NCI-H146 treated with DMSO at 0.1 percent for 48 hours (cell line): ENCODE measurements around the gene ZNF366.

Source experiments
- DNase-seq: peaks from one replicate; lab custom pipeline; 2025; ENCODE audit not compliant: unreplicated experiment; lab: John Stamatoyannopoulos, UW

The ZNF366 gene

DNA sequence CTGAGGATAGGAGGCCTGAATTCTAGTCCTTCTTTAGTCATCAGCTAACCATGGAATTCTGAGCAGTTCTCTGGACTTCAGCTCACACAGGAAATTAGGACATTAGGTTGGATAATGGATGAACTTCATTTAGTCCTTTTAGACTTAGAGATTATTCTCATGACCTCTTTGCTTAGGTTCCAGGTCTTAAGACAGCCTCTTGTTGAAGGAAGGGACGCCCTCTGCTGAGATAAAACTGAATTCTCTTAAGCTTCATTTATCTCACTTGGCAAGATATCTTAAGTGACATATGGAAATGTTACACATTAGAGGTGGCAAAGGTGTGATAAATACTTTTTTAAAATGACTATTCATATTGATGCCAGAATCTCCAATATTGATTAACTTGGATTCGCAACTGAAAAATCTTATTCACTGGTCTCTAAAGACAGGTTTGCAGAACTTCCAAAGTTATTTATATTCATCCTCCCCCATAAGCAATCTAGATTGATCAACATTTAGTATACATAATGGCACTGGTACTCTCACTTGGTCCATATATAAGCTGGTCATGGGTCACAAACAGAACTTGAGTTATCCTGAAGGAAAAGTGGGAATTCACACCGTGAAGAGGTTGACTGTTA lies 16.9 kb upstream of the ZNF366 start:
- no peak for DNase-seq

DNA sequence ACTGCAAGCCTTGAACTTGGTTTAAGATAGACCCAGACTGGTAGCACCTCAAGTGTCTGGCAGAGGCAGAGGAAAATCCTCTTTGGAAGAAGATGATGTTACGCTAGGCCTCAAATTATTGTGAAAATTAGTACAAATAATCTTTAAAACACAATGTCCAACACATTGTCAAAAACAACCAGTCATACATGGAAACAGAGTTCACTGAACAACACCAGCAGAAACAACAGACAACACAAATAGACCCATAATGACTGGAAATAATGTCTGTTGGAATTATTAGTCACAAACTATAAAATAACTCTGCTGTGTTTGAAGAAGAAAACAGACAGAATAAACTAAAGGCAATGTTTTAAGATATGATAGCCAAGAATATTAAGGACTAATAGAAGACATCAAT lies 15.4 kb upstream of the ZNF366 start:
- no peak for DNase-seq

DNA sequence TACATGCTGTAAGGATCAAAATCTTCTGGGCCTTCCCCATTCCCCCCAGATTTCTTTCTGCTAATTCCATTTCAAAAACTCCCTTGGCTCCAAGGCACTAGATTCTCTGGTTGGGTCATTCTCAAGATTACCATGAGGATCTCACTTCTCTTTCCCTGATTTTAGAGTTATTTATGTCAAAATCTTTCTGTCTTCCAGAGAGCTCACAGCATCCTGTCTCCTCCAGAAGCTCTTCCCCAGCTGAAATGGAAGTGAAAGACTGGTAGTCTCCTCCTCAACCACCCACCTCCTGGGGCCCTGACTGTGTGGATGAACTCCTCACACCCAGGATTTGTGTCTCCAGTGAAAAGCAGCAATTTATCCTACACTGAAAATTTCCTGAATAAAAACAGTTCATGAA lies 11.9 kb upstream of the ZNF366 start:
- DNase-seq: no peak

DNA sequence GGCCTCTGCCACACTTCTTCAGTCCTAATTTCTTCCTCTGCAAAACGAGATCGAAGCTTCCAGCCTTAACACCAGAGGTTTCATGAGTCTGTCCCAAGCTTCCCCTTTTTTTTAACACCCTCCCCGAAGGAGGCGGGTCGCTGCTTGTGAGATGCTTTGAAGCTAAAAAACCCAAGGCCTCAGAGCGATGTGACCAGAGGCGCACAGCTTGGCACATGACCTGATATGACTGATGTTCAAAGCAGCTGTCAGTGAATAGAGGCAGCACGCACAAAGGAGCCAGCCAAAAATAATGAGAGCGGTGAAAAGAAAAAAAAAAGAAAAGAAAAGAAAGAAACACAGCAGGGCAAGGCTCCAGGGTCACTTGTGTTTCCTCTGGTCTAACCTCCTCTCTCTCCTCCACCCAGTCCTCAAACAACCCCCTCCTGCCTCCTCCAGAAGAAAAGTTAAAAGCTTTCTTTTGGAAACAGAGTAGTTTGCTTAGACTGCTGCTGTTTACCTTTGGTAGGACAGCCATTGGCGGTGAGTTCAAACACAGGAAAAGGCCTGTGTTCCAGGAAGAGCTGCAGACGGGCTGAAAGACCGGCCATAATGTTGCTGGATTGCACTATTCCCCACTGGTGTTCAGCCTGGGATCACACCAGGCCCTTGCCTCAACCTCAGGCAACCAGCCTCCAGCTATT lies 10.9 kb upstream of the ZNF366 start:
- DNase-seq: no peak

DNA sequence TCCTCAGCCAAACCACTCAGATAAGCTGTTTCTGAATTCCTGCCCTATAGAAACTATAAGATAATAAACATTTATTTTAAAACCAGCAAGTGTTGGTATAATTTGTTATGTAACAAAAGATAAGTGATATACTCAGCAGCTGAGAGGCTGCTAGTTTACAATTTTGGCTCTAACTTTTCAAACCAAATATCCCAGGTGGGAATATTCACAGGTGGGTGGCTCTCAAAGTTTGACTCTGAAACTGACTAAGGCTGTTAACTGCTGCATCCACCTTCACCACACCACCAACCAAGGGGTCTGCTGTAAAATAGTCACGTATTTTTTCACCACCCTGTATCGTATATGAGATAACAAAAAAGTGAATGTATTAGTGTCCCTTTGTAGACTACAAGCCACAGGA lies 9.7 kb upstream of the ZNF366 start:
- no peak for DNase-seq

DNA sequence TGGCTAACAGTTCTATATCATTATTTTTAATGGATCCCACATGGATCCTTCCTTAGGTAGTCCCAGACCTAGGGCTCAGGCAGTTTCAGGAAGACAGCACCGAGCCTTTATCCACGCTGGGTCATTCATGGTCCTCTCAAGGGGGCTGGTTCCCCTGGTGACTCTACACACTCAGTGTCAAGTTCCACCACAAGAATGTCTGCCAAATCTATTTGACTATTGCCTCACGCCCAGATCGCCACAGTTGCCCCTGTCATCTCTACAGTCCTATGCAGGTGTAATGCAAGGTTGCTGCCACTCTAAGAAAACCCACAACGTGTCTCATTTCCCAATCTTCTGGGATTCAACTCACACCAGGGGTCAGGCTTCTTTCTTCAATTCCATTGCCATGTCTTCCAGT lies 8.0 kb upstream of the ZNF366 start:
- DNase-seq: no peak

DNA sequence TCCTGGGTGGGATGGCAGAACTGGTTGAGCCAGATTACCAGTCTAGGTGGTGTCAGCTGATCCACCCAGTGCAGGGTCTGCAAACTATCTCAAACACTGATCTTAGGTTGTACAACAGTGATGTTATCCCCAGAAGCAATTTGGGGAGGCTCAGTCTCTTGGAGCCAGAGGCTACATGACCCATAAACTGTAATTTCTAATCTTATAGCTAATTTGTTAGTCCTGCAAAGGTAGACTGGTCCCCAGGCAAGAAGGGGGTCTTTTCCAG lies 5.3 kb upstream of the ZNF366 start:
- DNase-seq: no peak

DNA sequence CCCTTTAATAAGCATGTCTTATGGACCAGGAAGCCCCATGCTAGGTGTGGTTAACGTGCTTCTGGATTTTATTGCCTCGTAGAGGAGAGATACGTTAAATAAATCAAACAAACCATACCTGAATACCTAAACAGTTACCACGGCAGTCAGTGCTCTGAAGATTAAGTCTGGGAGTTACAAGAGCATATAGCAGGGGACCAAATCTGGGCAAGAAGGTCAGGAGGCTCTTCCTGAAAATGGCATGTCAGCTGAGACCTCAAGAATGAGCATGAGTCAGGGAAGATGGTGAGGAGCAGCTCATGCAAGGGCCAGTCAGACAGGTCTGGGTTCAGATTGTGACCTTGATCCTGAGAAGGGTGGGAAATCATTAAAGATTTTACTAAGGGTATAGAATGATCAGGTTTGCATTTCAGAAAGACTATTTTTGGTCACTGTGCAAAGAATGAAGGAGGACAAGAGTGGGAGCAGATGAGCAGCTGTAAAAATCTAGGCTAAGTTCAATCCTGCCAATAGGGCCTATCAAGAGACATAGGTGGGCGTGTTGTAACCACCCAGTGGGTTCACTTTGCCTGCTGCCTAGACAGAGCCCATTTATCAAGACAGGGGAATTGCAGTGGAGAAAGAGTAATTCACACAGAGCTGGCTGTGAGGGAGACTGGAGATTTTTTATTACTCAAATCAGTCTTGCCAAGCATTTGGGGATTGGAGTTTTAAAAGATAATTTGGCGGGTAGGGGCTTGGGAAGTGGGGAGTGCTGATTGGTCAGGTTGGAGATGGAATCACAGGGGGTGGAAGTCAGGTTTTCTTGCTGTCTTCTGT lies 4.8 kb upstream of the ZNF366 start:
- DNase-seq: no peak

DNA sequence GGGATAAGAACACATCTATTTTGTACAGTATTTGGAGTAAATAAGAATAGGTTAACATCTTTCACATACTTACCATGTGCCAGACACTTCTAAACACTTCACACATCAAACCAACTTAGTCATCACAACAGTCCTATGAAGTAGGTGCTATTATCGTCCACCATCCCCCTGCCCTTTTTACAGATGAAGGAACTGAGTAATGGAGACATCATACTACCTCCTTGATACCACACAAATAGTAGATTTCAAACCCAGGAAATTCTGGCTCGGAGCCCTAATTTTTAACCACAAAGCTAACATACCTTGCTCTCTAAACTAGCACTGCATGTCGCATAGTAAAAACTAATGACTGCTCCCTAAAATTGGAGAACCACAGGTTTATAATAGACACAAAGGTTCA lies 4.2 kb upstream of the ZNF366 start:
- no peak for DNase-seq

DNA sequence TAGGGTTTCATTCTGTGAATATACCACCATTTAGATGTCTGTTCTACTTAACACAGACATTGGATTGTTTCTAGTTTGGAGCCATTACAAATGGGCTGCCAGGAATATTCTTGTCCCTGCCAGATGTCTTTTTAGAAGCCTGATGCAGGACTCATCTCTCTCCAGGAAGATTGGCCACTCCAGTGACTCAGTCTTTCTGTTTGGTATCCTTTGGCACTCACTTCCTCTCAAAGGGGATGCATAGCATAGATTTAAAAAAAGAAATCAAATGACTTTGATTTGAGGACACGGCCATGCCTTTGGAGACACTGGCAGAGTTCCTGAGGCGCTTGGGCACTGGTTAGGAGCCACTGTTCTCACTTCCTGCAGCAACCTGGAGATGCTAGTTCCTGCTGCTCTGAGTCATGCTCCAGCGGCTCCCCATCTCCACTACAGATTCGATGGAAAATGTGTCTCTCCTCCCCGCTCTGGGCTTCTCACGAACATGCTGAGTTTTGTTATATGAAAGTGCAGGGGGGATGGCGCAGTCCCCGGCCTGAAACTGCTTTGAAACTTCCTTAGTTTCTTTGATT lies 3.5 kb upstream of the ZNF366 start:
- no peak for DNase-seq

DNA sequence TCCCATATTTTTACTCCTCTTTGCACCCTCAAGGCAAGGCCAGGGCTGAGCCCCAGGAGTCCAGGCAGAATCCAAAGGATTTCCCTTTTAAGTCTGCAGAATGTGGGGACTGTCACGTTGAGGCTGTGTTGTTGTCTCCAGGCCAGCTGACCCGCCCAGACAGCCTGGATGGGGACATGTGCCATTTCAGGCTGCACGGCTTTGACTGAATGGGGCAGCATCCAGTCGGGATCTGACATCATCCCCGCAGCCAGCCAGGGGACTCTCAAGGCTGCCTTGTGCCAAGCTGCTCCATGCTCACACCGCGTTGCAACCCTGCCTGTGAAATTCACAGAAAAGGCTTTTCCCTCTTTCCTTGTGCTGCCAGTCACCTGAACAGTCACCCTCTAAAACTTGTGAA lies 2.2 kb upstream of the ZNF366 start:
- no peak for DNase-seq

DNA sequence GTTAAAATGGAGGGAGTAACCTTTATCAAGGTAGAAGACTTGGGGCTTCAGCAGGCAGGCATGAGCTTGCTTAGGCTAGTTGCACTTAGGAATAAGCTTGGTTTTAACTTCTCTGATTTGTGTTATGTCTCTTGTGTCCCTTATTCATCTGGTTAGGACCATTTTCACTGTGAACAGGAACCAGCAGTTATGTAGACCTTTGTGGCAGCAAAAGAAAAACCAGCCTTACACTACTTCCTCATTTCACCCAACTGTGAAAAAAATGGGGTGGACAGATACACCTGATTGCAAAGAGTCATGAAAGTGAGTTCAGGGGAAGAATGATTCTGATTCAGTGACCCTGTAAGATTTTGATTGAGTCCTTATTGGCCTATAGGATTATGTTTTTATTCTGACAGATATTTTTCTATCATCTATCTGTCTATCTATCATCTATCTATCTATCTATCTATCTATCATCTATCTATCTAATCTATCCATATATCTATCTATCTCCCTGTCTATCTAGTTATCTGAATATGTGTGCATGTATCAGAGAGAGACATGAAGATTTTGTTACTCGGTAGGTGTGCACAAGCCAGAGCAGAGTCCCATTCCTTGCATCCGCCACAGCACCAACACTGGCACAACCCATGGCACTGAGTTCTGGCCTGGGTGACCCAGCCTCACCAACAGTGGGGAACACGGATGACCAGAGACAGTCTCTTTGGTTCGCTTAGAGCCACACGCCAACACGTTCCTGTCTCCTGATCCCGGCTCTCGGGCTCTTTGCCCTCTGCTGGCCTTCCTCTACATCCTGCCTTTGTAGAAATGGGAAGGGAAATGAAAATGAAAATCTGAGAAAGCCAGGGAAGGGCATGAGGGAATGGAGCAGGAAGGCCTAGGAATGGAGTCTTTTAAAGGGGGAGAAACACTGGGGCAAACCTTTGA lies 1.3 kb upstream of the ZNF366 start:
- DNase-seq: no peak

DNA sequence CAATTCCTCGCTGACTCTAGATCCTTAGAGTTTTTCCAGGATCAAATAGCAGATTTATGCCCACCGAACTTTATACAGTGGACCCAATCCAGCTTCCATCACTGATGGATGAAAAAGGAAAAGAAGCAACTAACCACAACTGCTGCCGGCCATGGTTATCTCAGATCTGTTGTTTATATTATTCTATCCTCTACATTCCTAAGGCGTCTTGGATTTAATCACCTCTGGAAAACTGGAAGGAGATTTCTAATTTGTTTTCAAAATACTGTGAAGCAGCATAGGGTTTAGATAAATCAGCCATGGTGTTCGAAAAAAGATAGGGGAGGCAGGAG lies 663 bp upstream of the ZNF366 start:
- no peak for DNase-seq

DNA sequence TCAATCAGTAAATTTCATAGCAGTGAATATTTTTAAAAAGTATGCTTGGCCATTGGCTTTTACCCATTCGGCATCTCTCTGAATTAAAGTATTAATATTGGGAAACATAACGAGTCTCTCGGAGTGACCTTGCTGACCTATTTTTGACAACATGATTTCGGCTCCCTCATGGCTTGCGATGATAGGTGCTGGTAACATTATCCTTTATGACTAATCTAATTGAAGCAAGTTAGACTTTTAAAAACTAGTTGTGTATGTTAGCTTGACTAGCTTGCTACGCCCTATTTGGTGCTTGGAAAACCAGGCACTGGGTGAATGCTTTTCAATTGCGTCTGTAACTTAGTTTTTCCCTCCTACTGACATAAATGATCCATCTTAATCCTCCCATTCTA lies 1.1 kb downstream of the ZNF366 start:
- no peak for DNase-seq

DNA sequence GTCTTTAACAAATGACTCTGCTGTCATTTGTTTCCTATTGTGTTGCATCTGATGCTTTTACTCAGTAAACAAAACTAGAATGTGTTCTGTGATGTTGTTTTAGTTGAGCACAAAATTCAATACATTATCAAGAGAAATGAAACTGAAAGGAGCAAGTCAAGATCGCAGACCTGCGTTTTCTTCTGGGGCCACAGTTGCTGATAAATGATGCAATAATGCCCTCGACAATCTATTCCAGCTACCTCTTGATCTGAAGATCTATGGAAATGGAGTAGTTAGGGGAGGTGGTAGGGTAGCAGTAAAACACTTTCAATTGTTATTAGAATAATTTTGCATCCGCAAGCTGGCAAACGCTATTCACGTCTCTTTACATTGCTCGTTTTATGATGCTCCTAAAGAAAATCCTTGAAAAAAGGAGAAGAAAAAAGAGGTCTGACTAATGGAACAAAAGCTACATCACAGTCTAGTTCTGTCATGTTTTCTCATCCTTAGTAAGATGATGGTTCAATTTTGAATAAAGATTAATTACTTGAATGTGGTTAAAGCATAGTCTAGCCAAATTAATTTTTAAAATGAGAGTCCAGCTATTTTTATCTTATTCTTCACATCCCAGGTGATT lies 1.6 kb downstream of the ZNF366 start:
- DNase-seq: no peak

DNA sequence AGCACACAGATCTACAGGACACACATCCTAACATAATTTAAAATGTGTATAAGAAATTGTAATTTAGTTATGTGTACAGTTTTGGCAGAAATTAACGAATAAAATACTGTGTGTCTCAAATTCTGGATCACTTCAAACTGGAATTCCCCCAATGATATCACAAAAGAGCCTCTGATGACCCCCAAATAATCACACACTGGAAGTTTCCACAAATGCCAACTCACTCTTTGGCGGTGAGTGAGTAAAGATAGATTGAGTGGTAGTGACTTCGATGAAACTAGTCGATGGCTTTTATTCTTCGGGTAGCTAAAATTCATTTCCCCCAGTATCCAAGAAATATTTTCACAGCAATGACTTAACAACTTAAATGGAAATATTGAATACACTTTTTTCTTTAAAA lies 2.2 kb downstream of the ZNF366 start:
- DNase-seq: no peak

DNA sequence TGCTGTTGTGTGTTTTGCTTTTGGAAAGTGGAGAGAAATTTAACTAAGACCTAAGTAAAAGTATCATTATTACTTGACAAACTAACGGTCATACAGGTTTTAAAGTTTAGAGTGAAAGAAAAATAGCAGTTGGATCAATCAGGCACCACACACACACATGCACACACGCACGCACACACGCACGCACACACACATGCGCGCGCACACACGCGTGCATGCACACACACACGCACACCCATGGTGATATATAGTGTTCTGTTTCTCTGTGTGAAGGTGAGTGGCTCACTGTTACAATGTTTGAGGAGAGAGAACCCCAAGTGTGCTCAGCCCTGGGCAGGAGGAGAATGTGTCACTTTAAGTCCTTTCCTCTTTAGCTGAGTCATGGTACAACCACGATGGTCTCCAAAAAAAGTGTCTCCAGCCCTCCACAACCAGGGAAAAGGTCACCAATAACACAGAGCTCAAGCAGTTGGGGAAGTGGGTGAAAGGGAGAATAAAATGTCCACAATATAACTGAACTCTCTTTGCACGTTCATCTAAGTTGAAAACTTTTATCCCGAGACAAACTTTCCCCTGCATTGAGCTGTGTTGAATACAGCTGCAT lies 3.2 kb downstream of the ZNF366 start:
- DNase-seq: no peak

DNA sequence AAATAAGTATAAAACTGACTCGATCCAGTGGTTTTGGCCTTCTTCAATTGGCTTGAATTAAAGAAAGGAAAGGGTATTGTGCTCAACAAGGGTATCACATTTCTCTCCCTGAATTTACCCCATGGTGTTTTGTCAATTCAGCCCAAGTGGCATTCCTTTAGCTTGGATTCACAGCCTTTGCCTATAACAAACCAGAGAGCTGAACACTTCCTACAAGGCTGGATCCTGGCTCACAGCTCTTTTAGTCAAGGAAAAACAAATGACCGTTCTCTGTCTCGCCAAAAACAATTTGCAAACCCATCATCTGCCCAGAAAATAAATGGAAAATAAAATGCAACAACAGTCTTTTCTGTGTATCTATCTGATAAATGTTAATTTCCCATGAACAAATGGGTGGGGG lies 5.7 kb downstream of the ZNF366 start:
- DNase-seq: no peak

DNA sequence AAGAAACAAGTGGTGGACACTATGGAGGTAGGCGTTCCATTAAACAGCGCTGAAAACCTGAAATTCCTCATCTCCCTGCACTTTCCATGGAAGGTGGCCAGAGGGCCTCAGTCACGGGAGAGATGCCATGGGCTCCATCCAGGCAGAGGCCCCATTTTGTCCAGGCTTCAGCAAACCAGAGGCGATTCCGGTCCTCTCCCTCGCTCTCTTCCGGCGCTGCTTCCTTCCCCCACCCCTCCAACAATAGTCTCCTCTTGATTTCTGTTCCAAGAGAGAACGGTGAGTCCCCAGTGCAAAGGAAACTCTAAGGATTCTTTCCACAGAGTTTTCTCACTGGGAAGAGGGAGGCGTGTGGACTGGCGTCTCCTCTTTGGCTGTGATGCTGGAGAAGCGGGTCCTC lies 7.5 kb downstream of the ZNF366 start:
- DNase-seq: no peak

DNA sequence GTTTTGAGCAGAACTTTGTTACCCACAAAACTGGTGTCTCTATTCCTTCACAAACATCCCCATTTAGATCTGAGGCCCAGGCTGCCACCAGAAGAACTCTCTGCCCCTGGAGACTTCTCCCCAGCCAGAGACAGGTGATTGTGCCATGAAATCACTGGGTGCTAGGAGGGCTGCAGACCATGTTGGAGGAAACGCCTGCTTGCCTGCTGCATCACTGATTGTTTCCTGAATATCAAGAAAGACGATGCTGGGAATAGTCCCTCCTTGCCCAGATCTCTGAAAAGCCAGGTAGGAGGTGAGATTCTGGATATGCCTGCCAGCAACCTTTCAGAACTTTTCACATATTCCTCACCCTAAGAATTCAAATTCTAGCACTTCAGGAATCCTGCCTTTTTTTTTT lies 8.1 kb downstream of the ZNF366 start:
- DNase-seq: no peak

DNA sequence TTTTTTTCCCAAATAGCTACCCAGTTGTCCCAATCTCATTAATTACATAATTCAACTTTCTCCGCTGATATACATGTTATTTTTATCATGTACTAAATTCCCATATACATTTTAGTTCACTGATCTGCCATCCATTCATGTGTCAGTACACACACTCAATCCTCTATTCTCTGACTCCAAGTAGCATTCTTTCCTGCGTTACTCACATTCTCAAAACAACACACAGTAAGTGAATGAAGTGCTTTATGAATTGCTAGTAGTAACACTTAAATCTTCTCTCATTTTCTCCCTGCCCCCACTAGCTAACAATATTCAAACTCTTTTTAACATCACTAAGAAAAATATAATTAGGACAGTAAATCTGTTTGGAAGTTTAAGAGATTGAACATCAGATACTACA lies 8.9 kb downstream of the ZNF366 start:
- DNase-seq: no peak
